DND-41 (cell line): Measurements from ENCODE around the gene ABCA13.

Source experiments
- CTCF ChIP-seq: IDR thresholded peaks from 2 replicates; pipeline ENCODE4 v1.5.1; 2012; ENCODE audit warnings: borderline replicate concordance, low read length, moderate library complexity, mild to moderate bottlenecking; ENCODE audit not compliant: poor library complexity, severe bottlenecking; ENCODE audit errors: extremely low read depth
- EZH2 ChIP-seq: IDR thresholded peaks from 3 replicates; pipeline ENCODE4 v1.6.1; 2012; ENCODE audit warnings: borderline replicate concordance, low read depth, mild to moderate bottlenecking, moderate library complexity, low read length, inconsistent platforms; ENCODE audit not compliant: severe bottlenecking

- no peak for TF ChIP-seq CTCF
- no peak for TF ChIP-seq EZH2
Measured at GRCh38 chr7:48285373-48285772, 114.1 kb downstream of the ABCA13 start.
